ENCODE results near the gene UPP1. TPM values are rescaled to one million over a fixed set of nuclear protein-coding genes. Genes with fewer than 3 reads are reported as not detected.

Gene UPP1
- total and polyA plus RNA-seq, 2 experiments from 2014 or later, result 26.5 to 28.3 TPM

GRCh38 chr7:48053736-48054135 is 35.3 kb upstream of the UPP1 start:
- H3K27ac ChIP-seq, result no peak overlapping the region
- no peaks in the 10 kb centered on the region for H3K36me3 ChIP-seq
- no peaks in the 10 kb centered on the region for H3K4me1 ChIP-seq (ENCODE audit: low read depth)
- no peak for DNase-seq (ENCODE audit: low read depth in 1 of 2, low spot score in 1 of 2)
- no peaks in the 10 kb centered on the region for H3K27me3 ChIP-seq
- TF ChIP-seq CTCF (IDR thresholded peaks at IDR 0.05; ENCODE audit: low read depth, low read length), result no peak
- no peak overlapping the region for H3K4me3 ChIP-seq
- H3K9me3 ChIP-seq (ENCODE audit: low read depth), result no peaks in the 10 kb centered on the region

- no peaks in the 10 kb centered on the region for H3K9me3 ChIP-seq (ENCODE audit: low read depth)
- no peak overlapping the region for H3K27ac ChIP-seq
- no peak overlapping the region for H3K4me3 ChIP-seq
- no peak for TF ChIP-seq CTCF (IDR thresholded peaks at IDR 0.05; ENCODE audit: low read depth, low read length)
- no peaks in the 10 kb centered on the region for H3K36me3 ChIP-seq
- H3K4me1 ChIP-seq (ENCODE audit: low read depth), result no peaks in the 10 kb centered on the region
- H3K27me3 ChIP-seq, result no peaks in the 10 kb centered on the region
- DNase-seq (ENCODE audit: low read depth in 1 of 2, low spot score in 1 of 2), result no peak
Measured at GRCh38 chr7:48058990-48059389, 30.1 kb upstream of the UPP1 start.

- no peak for DNase-seq (ENCODE audit: low read depth in 1 of 2, low spot score in 1 of 2)
- no peak for TF ChIP-seq CTCF (IDR thresholded peaks at IDR 0.05; ENCODE audit: low read depth, low read length)
- Histone ChIP-seq H3K27me3 (no peaks in the 10 kb centered on the region), H3K4me3 (no peak overlapping the region), H3K4me1 (ENCODE audit: low read depth) (no peaks in the 10 kb centered on the region), H3K9me3 (ENCODE audit: low read depth) (no peaks in the 10 kb centered on the region), H3K36me3 (no peaks in the 10 kb centered on the region), H3K27ac (no peak overlapping the region)
Measured at GRCh38 chr7:48059706-48060105, 29.4 kb upstream of the UPP1 start.

GRCh38 chr7:48063985-48064384 is 25.1 kb upstream of the UPP1 start:
- H3K36me3 ChIP-seq, result no peaks in the 10 kb centered on the region
- no peaks in the 10 kb centered on the region for H3K4me1 ChIP-seq (ENCODE audit: low read depth)
- no peak overlapping the region for H3K27ac ChIP-seq
- no peak for DNase-seq (ENCODE audit: low read depth in 1 of 2, low spot score in 1 of 2)
- H3K9me3 ChIP-seq (ENCODE audit: low read depth), result no peaks in the 10 kb centered on the region
- no peaks in the 10 kb centered on the region for H3K27me3 ChIP-seq
- no peak for TF ChIP-seq CTCF (IDR thresholded peaks at IDR 0.05; ENCODE audit: low read depth, low read length)
- no peak overlapping the region for H3K4me3 ChIP-seq

- Histone ChIP-seq H3K36me3 (no peaks in the 10 kb centered on the region), H3K27me3 (no peaks in the 10 kb centered on the region), H3K4me1 (ENCODE audit: low read depth) (no peaks in the 10 kb centered on the region), H3K4me3 (no peak overlapping the region), H3K9me3 (ENCODE audit: low read depth) (no peaks in the 10 kb centered on the region), H3K27ac (no peak overlapping the region)
- no peak for TF ChIP-seq CTCF (IDR thresholded peaks at IDR 0.05; ENCODE audit: low read depth, low read length)
- DNase-seq (ENCODE audit: low read depth in 1 of 2, low spot score in 1 of 2), result no peak
Measured at GRCh38 chr7:48067475-48067874, 21.6 kb upstream of the UPP1 start.

- no peak overlapping the region for H3K27ac ChIP-seq
- no peak overlapping the region for H3K4me3 ChIP-seq
- DNase-seq (ENCODE audit: low read depth in 1 of 2, low spot score in 1 of 2), result no peak
- no peaks in the 10 kb centered on the region for H3K36me3 ChIP-seq
- no peaks in the 10 kb centered on the region for H3K27me3 ChIP-seq
- H3K4me1 ChIP-seq (ENCODE audit: low read depth), result no peaks in the 10 kb centered on the region
- no peak for TF ChIP-seq CTCF (IDR thresholded peaks at IDR 0.05; ENCODE audit: low read depth, low read length)
- H3K9me3 ChIP-seq (ENCODE audit: low read depth), result no peaks in the 10 kb centered on the region
Measured at GRCh38 chr7:48074204-48074654, 14.8 kb upstream of the UPP1 start.

Measured in cardiac muscle cell (in vitro differentiated cells and primary cell).